MM.1S (cell line): ENCODE data around the gene SH3BP4.

Experiments used
- EZH2 ChIP-seq: fragments of 300-600 bp; sonication (generic); optimal IDR thresholded peaks from 2 replicates; pipeline ENCODE3; 2017; ENCODE audit warnings: low read depth, mild to moderate bottlenecking, antibody characterized with exemption, low read length, mixed read lengths
- EZH2phosphoT487 ChIP-seq: fragments of 300-600 bp; sonication (generic); IDR thresholded peaks from 2 replicates; pipeline ENCODE4 v1.6.1; 2018; ENCODE audit warnings: antibody characterized with exemption, low read length
- TF ChIP-seq, protein P1 (sequence below): fragments of 300-600 bp; sonication (generic); IDR thresholded peaks from 2 replicates; pipeline ENCODE4 v1.5.1; 2016; ENCODE audit warnings: antibody characterized with exemption, low read length, mixed read lengths

DNA sequence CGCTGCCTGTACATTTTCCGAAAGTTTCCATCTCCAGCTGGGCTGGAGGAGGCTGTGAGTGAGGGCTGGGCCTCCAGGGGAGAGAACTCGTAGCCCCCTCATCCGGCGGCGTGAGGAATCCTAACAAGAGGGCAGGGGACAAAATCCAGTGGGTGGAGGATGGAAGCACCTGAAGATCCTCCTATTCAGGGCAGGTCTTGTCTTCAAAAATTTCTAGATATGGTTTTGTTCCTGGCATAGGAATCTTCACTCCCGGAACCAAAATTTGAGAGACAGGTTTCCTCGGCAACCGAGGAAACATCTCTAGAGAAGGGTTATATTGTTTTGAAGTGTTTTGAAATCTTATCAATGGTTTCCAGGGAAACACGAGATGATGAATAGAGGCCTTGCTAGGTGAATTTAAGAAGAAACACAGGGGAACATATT, 136.7 kb downstream of the SH3BP4 start:
- TF ChIP-seq, protein P1, sequence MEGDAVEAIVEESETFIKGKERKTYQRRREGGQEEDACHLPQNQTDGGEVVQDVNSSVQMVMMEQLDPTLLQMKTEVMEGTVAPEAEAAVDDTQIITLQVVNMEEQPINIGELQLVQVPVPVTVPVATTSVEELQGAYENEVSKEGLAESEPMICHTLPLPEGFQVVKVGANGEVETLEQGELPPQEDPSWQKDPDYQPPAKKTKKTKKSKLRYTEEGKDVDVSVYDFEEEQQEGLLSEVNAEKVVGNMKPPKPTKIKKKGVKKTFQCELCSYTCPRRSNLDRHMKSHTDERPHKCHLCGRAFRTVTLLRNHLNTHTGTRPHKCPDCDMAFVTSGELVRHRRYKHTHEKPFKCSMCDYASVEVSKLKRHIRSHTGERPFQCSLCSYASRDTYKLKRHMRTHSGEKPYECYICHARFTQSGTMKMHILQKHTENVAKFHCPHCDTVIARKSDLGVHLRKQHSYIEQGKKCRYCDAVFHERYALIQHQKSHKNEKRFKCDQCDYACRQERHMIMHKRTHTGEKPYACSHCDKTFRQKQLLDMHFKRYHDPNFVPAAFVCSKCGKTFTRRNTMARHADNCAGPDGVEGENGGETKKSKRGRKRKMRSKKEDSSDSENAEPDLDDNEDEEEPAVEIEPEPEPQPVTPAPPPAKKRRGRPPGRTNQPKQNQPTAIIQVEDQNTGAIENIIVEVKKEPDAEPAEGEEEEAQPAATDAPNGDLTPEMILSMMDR, result no peak
- TF ChIP-seq EZH2, result no peak
- no peak for TF ChIP-seq EZH2phosphoT487
